Hepatocyte (in vitro differentiated cells): ENCODE measurements around the gene LRRTM3. TPM values are rescaled to one million over a fixed set of nuclear protein-coding genes. Genes with fewer than 3 reads are reported as not detected.

Experiments used
- DNase-seq: peaks from one replicate; pipeline ENCODE4 v3.0.0-alpha.2; 2016; ENCODE audit warnings: low spot score
- H2AFZ ChIP-seq: fragments of 200-600 bp; sonication (generic); 2 replicates; pipeline ENCODE4 v1.6.0; 2016; ENCODE audit warnings: antibody characterized with exemption, mild to moderate bottlenecking
- H3K27ac ChIP-seq: fragments of 200-600 bp; sonication (generic); 2 replicates; pipeline ENCODE4 v1.5.1; 2016; ENCODE audit warnings: mild to moderate bottlenecking
- H3K27me3 ChIP-seq: fragments of 200-600 bp; sonication (generic); 2 replicates; pipeline ENCODE4 v1.6.1; 2016
- H3K36me3 ChIP-seq: fragments of 200-600 bp; sonication (generic); replicated peaks from 2 replicates; pipeline ENCODE4 v1.5.1; 2016; ENCODE audit warnings: low read depth; ENCODE audit not compliant: insufficient read depth
- H3K4me1 ChIP-seq: fragments of 200-600 bp; sonication (generic); 2 replicates; pipeline ENCODE4 v1.5.1; 2016; ENCODE audit warnings: mild to moderate bottlenecking, moderate library complexity; ENCODE audit not compliant: insufficient read depth
- H3K4me2 ChIP-seq: fragments of 200-600 bp; sonication (generic); 2 replicates; pipeline ENCODE4 v1.6.0; 2016
- H3K4me3 ChIP-seq: fragments of 200-600 bp; sonication (generic); 2 replicates; pipeline ENCODE4 v1.5.1; 2016; ENCODE audit warnings: mild to moderate bottlenecking
- H3K79me2 ChIP-seq: fragments of 200-600 bp; sonication (generic); 2 replicates; pipeline ENCODE4 v1.6.0; 2017; ENCODE audit warnings: mild to moderate bottlenecking
- H3K9me2 ChIP-seq: fragments of 200-600 bp; sonication (generic); replicated peaks from 2 replicates; pipeline ENCODE4 v1.6.0; 2017; ENCODE audit warnings: mild to moderate bottlenecking; ENCODE audit not compliant: insufficient read depth
- H3K9me3 ChIP-seq: fragments of 200-600 bp; sonication (generic); 2 replicates; pipeline ENCODE4 v1.5.1; 2016; ENCODE audit warnings: low read depth, mild to moderate bottlenecking
- H4K20me1 ChIP-seq: fragments of 200-600 bp; sonication (generic); 2 replicates; pipeline ENCODE4 v1.6.0; 2016; ENCODE audit warnings: mild to moderate bottlenecking; ENCODE audit not compliant: insufficient read depth, poor library complexity, severe bottlenecking
- CTCF ChIP-seq: fragments of 200-600 bp; sonication (generic); IDR thresholded peaks from 2 replicates; pipeline ENCODE4 v1.5.1; 2016; ENCODE audit warnings: antibody characterized with exemption, mild to moderate bottlenecking; ENCODE audit not compliant: poor library complexity
- EZH2 ChIP-seq: fragments of 200-600 bp; sonication (generic); IDR thresholded peaks from 2 replicates; pipeline ENCODE4 v1.6.1; 2016; ENCODE audit warnings: antibody characterized with exemption, mild to moderate bottlenecking, borderline replicate concordance
- EZH2phosphoT487 ChIP-seq: fragments of 200-600 bp; sonication (generic); IDR thresholded peaks from one replicate; pipeline ENCODE4 v1.6.1; 2018; ENCODE audit warnings: antibody characterized with exemption, mild to moderate bottlenecking, low read depth, moderate library complexity; ENCODE audit not compliant: unreplicated experiment, severe bottlenecking
- WGBS: methylation state at CpG from one replicate; pipeline ENCODE4 v1.1.6; 2016; ENCODE audit warnings: low lambda C conversion rate; ENCODE audit errors: missing lambda C conversion rate; 5-methylcytosine and 5-hydroxymethylcytosine counted together
- polyA plus RNA-seq: library from polyadenylated mRNA; unstranded; fragments of >200 nt; fragmentation: Nextera tagmentation; extraction: Ambion mirVana; gene quantifications from 2 replicates; pipeline ENCODE4 v1.2.1, GENCODE V29; 2016
- total RNA-seq: library from RNA; depleted of rRNA; stranded (reverse); fragments of >200 nt; gene quantifications from 2 replicates; pipeline ENCODE4 v1.2.3, GENCODE V29; 2014

Gene LRRTM3
- total and polyA plus RNA-seq, 2 experiments from 2014 or later: 0.68 to 0.77 TPM

GRCh38 chr10:67119651-67120050 lies 193.8 kb downstream of the LRRTM3 start:
- Histone ChIP-seq H3K4me1 (no peaks in the 10 kb centered on the region), H3K4me2 (no peak overlapping the region), H4K20me1 (no peaks in the 10 kb centered on the region), H3K27me3 (no peaks in the 10 kb centered on the region), H3K79me2 (no peaks in the 10 kb centered on the region), H3K9me3 (no peaks in the 10 kb centered on the region), H3K9me2 (no peaks in the 10 kb centered on the region), H3K4me3 (no peak overlapping the region), H3K27ac (no peak overlapping the region), H2AFZ (no peak overlapping the region), H3K36me3 (no peaks in the 10 kb centered on the region)
- 76% methylated on average over 1 of the region's 1 CpG for WGBS
- no peak for DNase-seq
- TF ChIP-seq EZH2phosphoT487 (no peak), EZH2 (no peak), CTCF (no peak)

- no peaks in the 10 kb centered on the region for H4K20me1 ChIP-seq
- H2AFZ ChIP-seq: no peak overlapping the region
- no peak overlapping the region for H3K4me3 ChIP-seq
- H3K9me2 ChIP-seq: no peaks in the 10 kb centered on the region
- no peaks in the 10 kb centered on the region for H3K27me3 ChIP-seq
- H3K27ac ChIP-seq: no peak overlapping the region
- no peak for DNase-seq
- WGBS: 97% methylated on average over 2 of the region's 2 CpGs
- H3K4me1 ChIP-seq: no peaks in the 10 kb centered on the region
- TF ChIP-seq EZH2phosphoT487 (no peak), CTCF (no peak), EZH2 (no peak)
- H3K79me2 ChIP-seq: no peaks in the 10 kb centered on the region
- H3K9me3 ChIP-seq: no peaks in the 10 kb centered on the region
- H3K4me2 ChIP-seq: no peak overlapping the region
- no peaks in the 10 kb centered on the region for H3K36me3 ChIP-seq
Measured at GRCh38 chr10:67127441-67127840, 201.6 kb downstream of the LRRTM3 start.

- H3K79me2 ChIP-seq: no peaks in the 10 kb centered on the region
- H3K27me3 ChIP-seq: no peaks in the 10 kb centered on the region
- WGBS: 52% methylated on average over 2 of the region's 2 CpGs
- no peaks in the 10 kb centered on the region for H4K20me1 ChIP-seq
- no peaks in the 10 kb centered on the region for H3K36me3 ChIP-seq
- no peak overlapping the region for H2AFZ ChIP-seq
- no peaks in the 10 kb centered on the region for H3K9me2 ChIP-seq
- TF ChIP-seq CTCF (no peak), EZH2phosphoT487 (no peak), EZH2 (no peak)
- H3K4me2 ChIP-seq: no peak overlapping the region
- no peaks in the 10 kb centered on the region for H3K4me1 ChIP-seq
- H3K9me3 ChIP-seq: no peaks in the 10 kb centered on the region
- no peak overlapping the region for H3K4me3 ChIP-seq
- no peak overlapping the region for H3K27ac ChIP-seq
- no peak for DNase-seq
Measured at GRCh38 chr10:67140641-67141040, 214.8 kb downstream of the LRRTM3 start.

GRCh38 chr10:67141300-67141699 lies 215.5 kb downstream of the LRRTM3 start:
- DNase-seq: no peak
- Histone ChIP-seq H3K27ac (no peak overlapping the region), H3K4me2 (no peak overlapping the region), H3K36me3 (no peaks in the 10 kb centered on the region), H2AFZ (no peak overlapping the region), H4K20me1 (no peaks in the 10 kb centered on the region), H3K4me1 (no peaks in the 10 kb centered on the region), H3K9me3 (no peaks in the 10 kb centered on the region), H3K79me2 (no peaks in the 10 kb centered on the region), H3K4me3 (no peak overlapping the region), H3K9me2 (no peaks in the 10 kb centered on the region), H3K27me3 (no peaks in the 10 kb centered on the region)
- no peak for TF ChIP-seq CTCF
- TF ChIP-seq EZH2: no peak
- TF ChIP-seq EZH2phosphoT487: no peak
- WGBS: 95% methylated on average over 6 of the region's 6 CpGs
